Right lung (tissue), 5 donors: ENCODE measurements around the gene OGFR. TPM values are rescaled to one million over a fixed set of nuclear protein-coding genes. Genes with fewer than 3 reads are reported as not detected.

Source experiments
- DNase-seq, 2 donors: peaks; one replicate each; pipeline ENCODE4 v3.0.0-alpha.2; 2013
- polyA plus RNA-seq, 5 donors: library from polyadenylated mRNA; unstranded; fragments of 120-200 nt; gene quantifications; one replicate each; pipeline versions ENCODE4 v1.2.1 to v1.2.3, GENCODE V29; 2013; ENCODE audit warnings: inconsistent platforms in 1 of 5, low replicate concordance in 1 of 5; ENCODE audit not compliant: insufficient read length in 5 of 5, insufficient read depth in 1 of 5

OGFR gene
- polyA plus RNA-seq, 5 donors, result 19.3 to 38.0 (median 27.3) TPM

DNA sequence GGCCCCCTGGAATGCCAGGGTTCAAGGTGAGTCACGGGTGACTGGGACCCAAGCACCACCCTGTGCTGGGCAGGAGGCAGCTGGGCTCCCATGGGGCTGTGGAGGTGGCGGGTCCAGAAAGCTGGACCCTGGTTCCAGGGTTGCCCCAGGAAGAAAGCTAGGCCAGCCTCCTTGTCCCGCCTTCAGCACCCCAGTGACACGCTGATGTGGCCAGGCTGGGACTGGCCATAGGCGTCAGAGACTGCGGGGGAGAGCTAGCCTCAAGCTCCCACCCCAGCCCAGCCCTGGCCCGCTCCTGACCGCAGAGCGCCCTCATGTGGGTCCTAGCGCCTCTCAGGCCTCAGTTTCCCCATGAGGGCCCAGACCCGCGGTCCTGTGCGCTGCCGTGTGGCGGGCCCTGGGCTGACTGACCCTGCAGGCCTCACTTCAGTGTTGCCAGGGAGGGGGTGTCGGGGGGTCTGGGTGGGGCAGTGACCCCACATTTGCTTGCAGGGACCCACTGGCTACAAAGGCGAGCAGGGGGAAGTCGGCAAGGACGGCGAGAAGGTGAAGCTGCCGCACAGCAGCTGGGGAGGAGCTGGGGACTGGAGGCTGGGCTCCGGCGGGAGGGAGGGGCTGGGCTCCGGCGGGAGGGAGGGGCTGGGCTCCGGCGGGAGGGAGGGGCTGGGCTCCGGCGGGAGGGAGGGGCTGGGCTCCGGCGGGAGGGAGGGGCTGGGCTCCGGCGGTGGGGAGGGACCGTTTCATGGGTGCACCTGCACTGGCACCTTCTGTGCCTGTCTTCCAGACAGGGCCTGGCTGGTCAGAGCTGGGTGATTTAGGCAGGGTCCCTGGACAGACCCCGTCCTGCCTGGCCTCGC is 20.1 kb downstream of the OGFR start:
- no peak for DNase-seq

DNA sequence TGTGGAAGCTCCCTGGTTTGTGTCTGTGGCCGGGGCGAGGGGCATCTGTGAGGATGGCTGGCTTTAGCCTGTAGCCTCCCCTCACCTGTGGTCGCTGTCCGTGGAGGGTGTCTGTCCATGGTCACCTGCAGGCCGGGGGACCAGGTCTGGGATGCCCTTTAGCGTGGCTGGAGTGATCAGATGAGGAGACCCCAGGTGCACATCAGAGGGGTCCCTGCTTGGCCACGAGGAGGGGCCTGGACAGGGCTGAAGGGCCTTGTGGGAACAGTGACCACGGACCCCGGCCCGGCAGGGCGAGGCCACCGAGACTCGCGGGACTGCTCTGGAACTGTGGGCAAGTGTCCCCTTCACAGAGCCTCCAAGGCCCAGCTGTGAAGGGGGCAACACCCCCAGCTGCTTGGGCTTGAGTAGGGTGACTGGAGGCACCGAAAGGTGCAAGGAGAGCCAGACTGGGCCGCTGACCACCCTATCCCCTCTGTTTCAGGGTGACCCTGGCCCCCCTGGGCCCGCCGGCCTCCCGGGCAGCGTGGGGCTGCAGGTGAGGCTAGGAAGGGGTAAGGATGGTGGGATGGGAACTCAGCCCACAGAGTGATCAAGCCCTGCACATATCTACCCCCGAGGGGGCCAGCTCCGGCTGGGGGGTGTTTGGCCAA is 20.8 kb downstream of the OGFR start:
- DNase-seq, result no peak

GRCh38 chr20:62825986-62826645 is 21.5 kb downstream of the OGFR start:
- no peak for DNase-seq

DNA sequence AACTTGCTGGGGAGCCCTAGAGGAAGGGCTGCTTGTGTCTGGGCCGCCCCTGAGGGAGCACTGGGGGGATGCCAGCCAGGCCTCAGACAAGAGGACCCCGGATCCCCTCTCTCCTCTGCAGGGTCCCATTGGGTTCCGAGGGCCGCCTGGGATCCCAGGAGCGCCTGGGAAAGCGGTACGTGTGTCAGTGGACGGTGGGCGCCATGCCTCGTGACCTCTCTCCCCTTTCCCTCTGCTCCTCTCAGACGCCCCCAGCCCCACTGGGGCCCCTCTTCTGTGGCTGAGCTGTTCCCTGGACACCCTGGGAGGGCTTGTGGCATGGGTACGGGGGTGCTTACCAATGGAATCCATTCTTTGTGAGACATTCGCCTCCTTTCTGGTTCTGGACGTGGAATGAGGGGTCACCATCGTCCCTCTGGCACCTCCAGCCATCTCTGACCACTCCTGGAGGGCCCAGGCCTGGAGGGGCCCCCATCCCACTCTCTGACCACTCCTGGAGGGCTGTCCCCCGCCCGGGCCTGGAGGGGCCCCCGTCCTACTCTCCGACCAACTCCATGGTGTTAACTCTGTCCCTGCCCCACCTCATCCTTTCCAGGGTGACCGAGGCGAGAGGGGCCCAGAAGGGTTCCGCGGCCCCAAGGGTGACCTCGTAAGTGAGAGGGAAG is 22.1 kb downstream of the OGFR start:
- DNase-seq, result no peak

DNA sequence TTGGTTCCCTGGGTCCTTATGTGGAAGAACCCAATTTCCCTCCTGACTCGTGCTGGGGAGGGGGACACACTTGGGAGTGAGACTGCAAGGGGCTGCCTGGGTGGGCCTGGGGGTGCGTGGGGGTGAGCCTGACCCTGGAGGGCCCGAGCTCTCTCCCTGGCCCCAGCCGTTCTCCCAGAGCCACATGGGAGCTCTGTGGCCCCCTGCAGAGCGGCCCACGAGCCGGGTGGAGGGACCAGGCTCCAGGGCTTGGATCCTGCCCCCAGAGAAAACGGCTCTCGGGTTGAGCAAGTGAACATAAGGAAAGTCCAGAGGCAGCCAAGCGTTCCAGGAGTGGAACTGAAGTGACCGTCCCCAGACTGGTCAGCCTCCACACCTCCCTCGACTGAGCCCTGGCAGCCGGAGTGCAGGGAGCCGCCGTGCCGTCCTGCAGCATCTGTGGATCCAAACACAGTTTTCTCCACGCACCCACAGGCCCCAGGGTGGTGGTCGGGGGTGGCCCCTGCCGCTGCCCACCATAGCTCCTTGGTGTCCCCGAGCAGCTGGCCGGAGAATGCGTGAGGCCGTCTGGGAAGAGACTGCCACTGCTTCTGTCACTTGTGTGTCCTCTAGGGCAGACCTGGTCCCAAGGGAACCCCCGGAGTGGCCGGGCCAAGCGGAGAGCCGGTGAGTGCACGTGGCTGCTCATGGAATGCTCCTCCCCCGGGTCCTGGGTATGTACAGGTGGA is 22.8 kb downstream of the OGFR start:
- no peak for DNase-seq

- no peak for DNase-seq
Measured at GRCh38 chr20:62828051-62828450, 23.4 kb downstream of the OGFR start.

GRCh38 chr20:62828511-62829230 is 24.0 kb downstream of the OGFR start:
- DNase-seq, result no peak

DNA sequence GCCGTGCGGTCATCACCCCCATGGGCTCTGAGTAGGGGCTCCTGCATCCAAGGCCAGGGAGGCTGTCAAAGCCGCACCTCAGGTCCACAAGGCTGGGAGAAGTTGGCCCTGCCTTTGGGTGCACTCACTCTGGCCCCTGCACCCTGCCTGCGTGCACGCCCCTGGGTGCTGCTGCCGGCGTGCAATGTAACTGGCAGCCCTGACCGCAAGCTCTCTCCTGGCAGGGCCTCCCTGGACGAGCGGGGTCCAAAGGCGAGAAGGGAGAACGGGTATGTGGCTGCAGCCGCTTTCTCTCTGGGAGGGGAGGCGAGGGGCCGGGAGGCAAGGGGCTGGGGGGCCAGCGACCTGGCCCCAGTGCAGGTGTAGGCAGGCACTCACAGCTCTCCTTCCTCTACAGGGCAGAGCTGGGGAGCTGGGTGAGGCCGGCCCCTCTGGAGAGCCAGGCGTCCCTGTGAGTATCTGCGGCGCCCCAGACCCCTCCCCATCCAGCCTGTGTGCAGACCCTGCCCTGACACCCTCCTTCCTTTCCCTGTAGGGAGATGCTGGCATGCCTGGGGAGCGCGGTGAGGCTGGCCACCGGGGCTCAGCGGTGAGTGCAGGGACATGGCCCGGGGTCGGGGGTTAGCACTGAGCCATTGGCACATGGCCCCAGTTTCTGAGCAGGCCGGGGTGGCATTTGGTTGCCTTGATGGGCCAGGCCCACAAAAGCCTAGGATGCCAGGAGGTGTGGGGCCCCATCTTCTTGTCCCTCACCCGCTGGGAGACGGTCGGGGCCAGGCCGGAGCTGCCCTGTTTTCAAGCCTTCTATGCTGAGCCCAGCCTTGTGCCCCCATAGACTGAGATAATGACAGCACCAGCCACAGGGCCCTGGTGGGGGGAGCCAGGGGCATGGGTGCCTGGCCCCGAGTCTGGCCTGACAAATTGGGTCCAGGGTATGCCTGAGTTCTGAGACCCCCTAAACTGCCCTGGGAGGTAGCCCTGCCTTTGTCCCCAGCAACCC is 24.9 kb downstream of the OGFR start:
- DNase-seq, result no peak

DNA sequence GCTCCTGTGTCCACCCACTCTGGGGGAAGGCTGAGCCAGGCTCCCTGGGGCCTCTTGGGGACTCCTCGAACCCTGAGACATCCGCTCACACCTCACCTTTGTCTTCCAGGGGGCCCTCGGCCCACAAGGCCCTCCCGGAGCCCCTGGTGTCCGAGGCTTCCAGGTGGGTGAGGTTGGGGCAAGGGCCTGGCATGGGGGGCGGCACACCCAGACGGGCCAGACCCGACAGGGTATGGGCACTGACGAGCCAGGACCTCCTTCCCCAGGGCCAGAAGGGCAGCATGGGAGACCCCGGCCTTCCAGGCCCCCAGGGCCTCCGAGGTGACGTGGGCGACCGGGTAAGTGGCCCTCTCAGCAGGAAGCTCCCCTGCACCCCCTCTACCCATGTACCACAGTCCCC is 25.6 kb downstream of the OGFR start:
- no peak for DNase-seq

- DNase-seq, result no peak
Measured at GRCh38 chr20:62830821-62831220, 26.2 kb downstream of the OGFR start.

GRCh38 chr20:62831361-62831788 is 26.7 kb downstream of the OGFR start:
- DNase-seq, result no peak

DNA sequence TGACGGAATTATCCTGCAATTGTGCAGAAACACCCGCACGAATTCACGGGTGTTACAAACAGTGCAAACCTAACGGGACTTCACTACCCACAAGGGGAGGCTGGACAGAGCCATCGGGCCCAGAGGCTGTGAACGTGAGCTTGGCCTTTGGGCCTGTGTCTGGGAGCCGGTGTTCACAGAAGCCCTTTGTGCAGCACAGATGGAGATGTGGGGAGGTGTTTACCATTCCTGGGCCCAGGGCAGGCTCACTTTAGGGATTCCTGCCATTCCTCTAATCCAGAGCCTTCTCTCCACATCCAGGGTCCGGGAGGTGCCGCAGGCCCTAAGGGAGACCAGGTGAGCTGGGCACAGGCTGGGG is 27.2 kb downstream of the OGFR start:
- no peak for DNase-seq

- no peak for DNase-seq
Measured at GRCh38 chr20:62832212-62832922, 27.7 kb downstream of the OGFR start.

- no peak for DNase-seq
Measured at GRCh38 chr20:62832951-62833391, 28.3 kb downstream of the OGFR start.

GRCh38 chr20:62834967-62835730 is 30.5 kb downstream of the OGFR start:
- no peak for DNase-seq

GRCh38 chr20:62835931-62836861 is 31.6 kb downstream of the OGFR start:
- no peak for DNase-seq

GRCh38 chr20:62836967-62837490 is 32.4 kb downstream of the OGFR start:
- no peak for DNase-seq
